Measurements from ENCODE around the gene LMF1. TPM values are rescaled to one million over a fixed set of nuclear protein-coding genes. Genes with fewer than 3 reads are reported as not detected.

The LMF1 gene
- total RNA-seq, 3 donors from 2014 or later = 14.1 to 26.4 (median 21.4) TPM

DNA sequence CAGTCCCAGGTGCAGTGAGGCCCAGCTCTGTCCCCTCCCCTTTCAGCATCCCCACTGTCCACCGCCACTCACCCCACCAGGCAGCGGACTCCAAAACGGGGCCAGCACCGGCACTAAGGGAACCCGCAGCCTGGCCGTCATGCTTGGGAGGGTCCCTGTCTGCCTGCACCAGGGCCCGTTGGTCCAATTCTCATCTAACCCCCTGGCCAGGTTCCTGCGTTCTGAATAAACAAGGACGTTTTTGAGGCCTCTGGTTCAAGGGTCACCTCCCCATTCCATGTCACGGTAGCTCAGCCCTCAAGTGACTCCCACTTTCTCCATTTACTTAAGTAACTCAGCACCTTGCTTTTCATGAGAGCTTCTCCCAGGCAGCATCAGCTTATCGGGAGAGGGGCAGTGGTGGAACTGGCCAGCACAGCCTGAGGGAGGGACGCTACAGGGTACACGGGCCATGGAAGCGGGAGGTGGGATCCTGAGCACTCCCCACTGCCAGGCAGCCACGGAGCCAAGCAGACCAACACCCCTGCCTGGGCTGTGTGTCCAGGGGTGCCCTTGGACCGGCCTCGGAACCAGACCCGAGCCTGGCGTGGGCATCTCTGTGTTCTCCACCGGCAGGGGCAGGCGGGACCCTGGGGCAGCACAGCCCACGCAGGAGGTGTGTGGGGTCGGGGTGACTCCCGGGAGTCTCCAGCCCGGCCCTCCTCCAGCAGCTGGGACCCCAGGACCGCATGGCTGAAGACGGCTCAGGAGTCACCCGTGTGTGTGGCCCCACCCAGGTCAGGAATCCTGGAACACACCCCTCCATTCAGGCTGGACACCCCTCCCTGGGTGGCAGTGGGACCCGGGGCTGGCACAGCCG lies 95.4 kb downstream of the LMF1 start:
- intact Hi-C loops (cut with DNase I; ENCODE audit: low total_unique reads) = no loop called here
- Histone ChIP-seq H3K9me3 (no peaks in the 10 kb centered on the region), H3K27me3 (no peaks in the 10 kb centered on the region), H3K27ac (no peak overlapping the region), H3K4me3 (no peak overlapping the region), H3K4me1 (no peaks in the 10 kb centered on the region), H3K36me3 (no peaks in the 10 kb centered on the region)
- DNase-seq (ENCODE audit: low spot score in 2 of 2) = no peak
- TF ChIP-seq POLR2AphosphoS5 (IDR thresholded peaks at IDR 0.05) (no peak), POLR2A (IDR thresholded peaks at IDR 0.05) (no peak), CTCF (IDR thresholded peaks at IDR 0.05) (no peak)

- intact Hi-C loops (cut with DNase I; ENCODE audit: low total_unique reads) = no loop called here
- Histone ChIP-seq H3K27ac (no peak overlapping the region), H3K4me1 (no peaks in the 10 kb centered on the region), H3K4me3 (no peak overlapping the region), H3K9me3 (no peaks in the 10 kb centered on the region), H3K27me3 (no peaks in the 10 kb centered on the region), H3K36me3 (no peaks in the 10 kb centered on the region)
- TF ChIP-seq POLR2A (IDR thresholded peaks at IDR 0.05) (no peak), CTCF (IDR thresholded peaks at IDR 0.05) (no peak), POLR2AphosphoS5 (IDR thresholded peaks at IDR 0.05) (no peak)
- no peak for DNase-seq (ENCODE audit: low spot score in 2 of 2)
These were observed 96.2 kb downstream of the LMF1 start for GRCh38 chr16:874366-875181.

DNA sequence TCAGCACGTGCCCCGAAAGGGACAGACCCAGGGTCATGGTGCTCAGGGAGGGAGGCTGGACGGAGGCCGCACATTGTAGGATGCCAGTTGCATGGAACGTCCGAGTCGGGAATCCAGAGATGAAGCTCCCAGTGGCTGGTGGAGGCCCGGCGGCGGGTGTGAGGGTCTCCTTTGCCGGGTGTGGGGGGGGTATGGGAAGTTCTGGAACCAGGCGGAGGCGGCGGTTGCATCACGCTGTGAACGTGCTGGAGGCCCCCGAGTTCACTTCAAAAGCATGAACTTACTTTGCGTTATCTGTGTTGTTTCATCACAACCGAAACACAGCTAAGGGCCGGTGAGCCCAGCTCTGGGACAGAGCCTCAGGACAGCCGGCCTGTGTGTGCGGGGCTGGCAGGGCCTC lies 96.9 kb downstream of the LMF1 start:
- TF ChIP-seq POLR2A (IDR thresholded peaks at IDR 0.05) (no peak), CTCF (IDR thresholded peaks at IDR 0.05) (no peak), POLR2AphosphoS5 (IDR thresholded peaks at IDR 0.05) (no peak)
- H3K9me3 ChIP-seq = no peaks in the 10 kb centered on the region
- H3K4me3 ChIP-seq = no peak overlapping the region
- H3K27me3 ChIP-seq = no peaks in the 10 kb centered on the region
- no peak for DNase-seq (ENCODE audit: low spot score in 2 of 2)
- no peaks in the 10 kb centered on the region for H3K4me1 ChIP-seq
- H3K36me3 ChIP-seq = no peaks in the 10 kb centered on the region
- intact Hi-C loops (cut with DNase I; ENCODE audit: low total_unique reads) = no loop called here
- H3K27ac ChIP-seq = no peak overlapping the region

GRCh38 chr16:873243-873661 lies 97.5 kb downstream of the LMF1 start:
- Histone ChIP-seq H3K4me1 (no peaks in the 10 kb centered on the region), H3K27me3 (no peaks in the 10 kb centered on the region), H3K4me3 (no peak overlapping the region), H3K36me3 (no peaks in the 10 kb centered on the region), H3K27ac (no peak overlapping the region), H3K9me3 (no peaks in the 10 kb centered on the region)
- DNase-seq (ENCODE audit: low spot score in 2 of 2) = no peak
- TF ChIP-seq POLR2A (IDR thresholded peaks at IDR 0.05) = no peak
- no peak for TF ChIP-seq CTCF (IDR thresholded peaks at IDR 0.05)
- TF ChIP-seq POLR2AphosphoS5 (IDR thresholded peaks at IDR 0.05) = no peak
- intact Hi-C loops (cut with DNase I; ENCODE audit: low total_unique reads) = no loop called here
